AG04450 (cell line): Measurements from ENCODE around the gene MORN1. TPM values are rescaled to one million over a fixed set of nuclear protein-coding genes. Genes with fewer than 3 reads are reported as not detected.

ENCODE experiments used
- CTCF ChIA-PET: fragments of 300-600, 350-600 bp; formaldehyde crosslinking; extraction: SDS; loops from one replicate; lab custom pipeline; 2022; ENCODE audit warnings: antibody characterized with exemption, inconsistent platforms; lab: Charles Lee
- POLR2A ChIA-PET: fragments of 350-600 bp; formaldehyde crosslinking; extraction: SDS; loops from one replicate; lab custom pipeline; 2021; ENCODE audit warnings: antibody characterized with exemption, inconsistent platforms; lab: Yijun Ruan, JAX
- DNase-seq: peaks from one replicate; pipeline ENCODE4 v3.0.0-alpha.2; 2011; ENCODE audit warnings: low read depth, low spot score
- H3K27ac ChIP-seq: one replicate; pipeline ENCODE4 v1.5.1; 2012; ENCODE audit warnings: low read depth, low read length, control low read depth
- H3K27me3 ChIP-seq: one replicate; pipeline ENCODE4 v1.6.0; 2012; ENCODE audit warnings: low read length; ENCODE audit not compliant: control insufficient read depth, insufficient read depth
- H3K4me3 ChIP-seq: 2 replicates; pipeline ENCODE4 v1.5.1; 2011; ENCODE audit warnings: mild to moderate bottlenecking, low read depth, low read length, control low read depth
- H3K9me3 ChIP-seq: 2 replicates; pipeline ENCODE4 v1.5.1; 2012; ENCODE audit warnings: low read length; ENCODE audit not compliant: control insufficient read depth, insufficient read depth
- CTCF ChIP-seq: IDR thresholded peaks from 2 replicates; pipeline ENCODE4 v1.5.1; 2011; ENCODE audit warnings: low read depth, low read length, control low read depth, inconsistent platforms
- polyA plus RNA-seq: library from polyadenylated mRNA; depleted of rRNA; stranded (reverse); fragments of >200 nt; gene quantifications from 2 replicates; pipeline ENCODE4 v1.2.3, GENCODE V29; 2011

The MORN1 gene
- polyA plus RNA-seq, 1 experiment, result 3.6 TPM

- CTCF ChIA-PET, result no interaction called here
- peak overlapping the region; percentile 31 for H3K27ac ChIP-seq
- DNase-seq, result no peak
- POLR2A ChIA-PET, result interaction anchor here (0.7 to 1.0 kb wide), 3 partner anchors 21 to 48 kb away, joined by 3 to 8 read pairs (median 6); no protein-coding TSS in a partner anchor
- H3K27me3 ChIP-seq, result no peaks in the 10 kb centered on the region
- peaks cover 4% of the 10 kb centered on the region; the same call in 1 of the 2 replicates for H3K9me3 ChIP-seq
- no peak overlapping the region for H3K4me3 ChIP-seq
- TF ChIP-seq CTCF, result no peak
Observed at GRCh38 chr1:2275796-2276536, 115.4 kb downstream of the MORN1 start.

- DNase-seq, result no peak
- ChIA-PET CTCF (no interaction called here), POLR2A (interaction anchor here (0.9 kb wide), 1 partner anchor 47 kb away, joined by 3 read pairs; no protein-coding TSS in a partner anchor)
- Histone ChIP-seq H3K4me3 (no peak overlapping the region), H3K9me3 (peaks cover 4% of the 10 kb centered on the region; the same call in 1 of the 2 replicates), H3K27me3 (no peaks in the 10 kb centered on the region), H3K27ac (no peak overlapping the region)
- no peak for TF ChIP-seq CTCF
Observed at GRCh38 chr1:2274929-2275475, 116.4 kb downstream of the MORN1 start.

- ChIA-PET POLR2A (no interaction called here), CTCF (no interaction called here)
- peaks cover 7% of the 10 kb centered on the region; the same call in 1 of the 2 replicates for H3K9me3 ChIP-seq
- no peak overlapping the region for H3K4me3 ChIP-seq
- no peak for DNase-seq
- TF ChIP-seq CTCF, result 0 out of 2 replicates have a peak, but pooled peaks have one; percentile 6
- peak overlapping the region; percentile 39 for H3K27ac ChIP-seq
- no peaks in the 10 kb centered on the region for H3K27me3 ChIP-seq
Observed at GRCh38 chr1:2274231-2274928, 117.0 kb downstream of the MORN1 start.

GRCh38 chr1:2273401-2274090 lies 117.8 kb downstream of the MORN1 start:
- TF ChIP-seq CTCF, result no peak
- peaks cover 9% of the 10 kb centered on the region; the same call in 1 of the 2 replicates for H3K9me3 ChIP-seq
- CTCF ChIA-PET, result interaction anchor here (1.1 kb wide), 1 partner anchor 78 kb away, joined by 4 read pairs; the partner anchor contains the start of gene FAAP20
- POLR2A ChIA-PET, result no interaction called here
- no peak overlapping the region for H3K4me3 ChIP-seq
- H3K27me3 ChIP-seq, result no peaks in the 10 kb centered on the region
- no peak for DNase-seq
- H3K27ac ChIP-seq, result no peak overlapping the region
